Spleen (tissue), 11 donors: ENCODE data around the gene SLAMF6. TPM values are rescaled to one million over a fixed set of nuclear protein-coding genes. Genes with fewer than 3 reads are reported as not detected.

Source experiments
- DNase-seq: peaks from one replicate; pipeline ENCODE4 v3.0.0-alpha.2; 2020
- H3K27ac ChIP-seq, 8 donors: fragments of 200-600 bp; sonication (generic) in 7 of 8; 1 replicate in 4 of 8; 2 replicates in 4 of 8; pipeline versions ENCODE4 v1.5.0 to v1.8.0; 2016 to 2021; ENCODE audit warnings: inconsistent platforms in 4 of 8, mild to moderate bottlenecking in 4 of 8, moderate library complexity in 1 of 8
- H3K27me3 ChIP-seq, 7 donors: fragments of 200-600 bp; sonication (generic) in 6 of 7; replicated peaks in 1 of 7; 1 replicate in 4 of 7; 2 replicates in 3 of 7; pipeline versions ENCODE4 v1.5.0 to v1.8.0; 2016 to 2021; ENCODE audit warnings: inconsistent platforms in 3 of 7, mild to moderate bottlenecking in 1 of 7
- H3K36me3 ChIP-seq, 6 donors: fragments of 200-600 bp; sonication (generic) in 5 of 6; 1 replicate in 4 of 6; 2 replicates in 2 of 6; pipeline versions ENCODE4 v1.5.0 to v1.8.0; 2016 to 2021; ENCODE audit warnings: inconsistent platforms in 2 of 6
- H3K4me1 ChIP-seq, 6 donors: fragments of 200-600 bp; sonication (generic) in 5 of 6; 1 replicate in 3 of 6; 2 replicates in 3 of 6; pipeline versions ENCODE4 v1.5.0 to v1.8.0; 2016 to 2021; ENCODE audit warnings: inconsistent platforms in 3 of 6
- H3K4me3 ChIP-seq, 8 donors: fragments of 200-600 bp; sonication (generic) in 7 of 8; 1 replicate in 4 of 8; 2 replicates in 4 of 8; pipeline versions ENCODE4 v1.5.0 to v1.8.0; 2016 to 2021; ENCODE audit warnings: inconsistent platforms in 4 of 8, mild to moderate bottlenecking in 4 of 8, moderate library complexity in 2 of 8
- H3K9me3 ChIP-seq, 8 donors: fragments of 200-600 bp; sonication (generic) in 7 of 8; 1 replicate in 4 of 8; 2 replicates in 4 of 8; pipeline versions ENCODE4 v1.5.0 to v1.8.0; 2016 to 2021; ENCODE audit warnings: inconsistent platforms in 4 of 8
- CTCF ChIP-seq, 11 experiments: fragments of 200-600 bp in 7 of 11; fragments of 450-650 bp in 4 of 11; sonication (generic) in 4 of 11; IDR thresholded peaks in 8 of 11; conservative IDR thresholded peaks in 3 of 11; 1 replicate in 7 of 11; 2 replicates in 4 of 11; pipeline versions ENCODE4 v1.4.0 to v1.8.0; 2016 to 2021; ENCODE audit warnings: antibody characterized with exemption in 11 of 11, inconsistent platforms in 4 of 11, mild to moderate bottlenecking in 1 of 11
- POLR2A ChIP-seq, 3 donors: fragments of 450-650 bp; IDR thresholded peaks; one replicate each; pipeline ENCODE4 v1.5.1; 2017; ENCODE audit warnings: antibody characterized with exemption in 3 of 3, mild to moderate bottlenecking in 1 of 3
- POLR2AphosphoS5 ChIP-seq, 3 donors: sonication (generic); formaldehyde crosslinking; IDR thresholded peaks; one replicate each; pipeline ENCODE4 v1.5.1; 2017; ENCODE audit warnings: antibody characterized with exemption in 3 of 3
- WGBS, 5 donors: extraction: QIAGEN DNeasy Blood & Tissue Kit in 3 of 5; methylation state at CpG; one replicate each; pipeline versions ENCODE4 v1.1.5 to v1.1.7; 2013 to 2018; 5-methylcytosine and 5-hydroxymethylcytosine counted together
- intact Hi-C: fragments of 100-400 bp; cut with DNase I; formaldehyde crosslinking; loops from one replicate; pipeline ENCODE4 v1.15.0; 2023; ENCODE audit warnings: low total_unique reads
- polyA plus RNA-seq, 3 donors: library from polyadenylated mRNA; stranded (reverse); fragments of 200-250 nt; gene quantifications; one replicate each; pipeline ENCODE4 v1.2.1, GENCODE V29; 2013
- total RNA-seq, 7 donors: library from RNA; depleted of rRNA in 3 of 7; stranded (reverse); fragments of >200 nt in 3 of 7; fragmentation: NEBNext Ultra II Directional in 4 of 7; extraction: Animal tissue kit (Norgen Biotek cat#: 25700) in 4 of 7; gene quantifications; one replicate each; pipeline versions ENCODE4 v1.1.0 to v1.2.1, GENCODE V29; 2016 to 2021
- donor health status: healthy with polysubstance abuse.
- donor health status: DM: no; HTN: no; CAD: no; lungs with moderate emphysema.
- donor health status: DM: no; HTN: no; CAD: no.
- donor health status: Bipolar disorder and iron deficiency.
- donor health status: healthy.
- donor health status: DM: no; HTN: no; CAD: no.
- donor health status: DM: yes; HTN: yes; CAD: no.

The SLAMF6 gene
- total and polyA plus RNA-seq, 10 donors, result 21.5 to 52.4 (median 36.1) TPM

GRCh38 chr1:160446945-160447600, 76.0 kb downstream of the SLAMF6 start:
- Histone ChIP-seq H3K27ac (peak overlapping the region in 2 of 8 donors; percentile 8 to 25), H3K4me1 (peaks cover 0 to 48% (median 18%) of the 10 kb centered on the region in 6 donors), H3K4me3 (no peak overlapping the region), H3K27me3 (no peaks in the 10 kb centered on the region), H3K9me3 (no peaks in the 10 kb centered on the region), H3K36me3 (no peaks in the 10 kb centered on the region)
- no peak for DNase-seq
- TF ChIP-seq CTCF (IDR thresholded peaks at IDR 0.05 in 8 of 11, conservative IDR thresholded peaks at IDR 0.05 in 3 of 11), result no peak
- no peak for TF ChIP-seq POLR2AphosphoS5 (IDR thresholded peaks at IDR 0.05)
- no peak for TF ChIP-seq POLR2A (IDR thresholded peaks at IDR 0.05)
- intact Hi-C loops, result no loop called here
- WGBS, 5 donors, result 32 to 40% (median 32%) methylated on average over 8 of the region's 8 CpGs

- intact Hi-C loops, result no loop called here
- 51 to 76% (median 73%) methylated on average over 2 of the region's 2 CpGs for WGBS, 5 donors
- TF ChIP-seq POLR2AphosphoS5 (IDR thresholded peaks at IDR 0.05) (no peak), CTCF (IDR thresholded peaks at IDR 0.05 in 8 of 11, conservative IDR thresholded peaks at IDR 0.05 in 3 of 11) (no peak), POLR2A (IDR thresholded peaks at IDR 0.05) (no peak)
- Histone ChIP-seq H3K4me1 (peaks cover 0 to 40% (median 24%) of the 10 kb centered on the region in 6 donors), H3K36me3 (no peaks in the 10 kb centered on the region), H3K9me3 (no peaks in the 10 kb centered on the region), H3K27ac (no peak overlapping the region), H3K27me3 (no peaks in the 10 kb centered on the region), H3K4me3 (no peak overlapping the region)
- DNase-seq, result no peak
These were observed 83.3 kb downstream of the SLAMF6 start for GRCh38 chr1:160439718-160440117.

- TF ChIP-seq POLR2AphosphoS5 (IDR thresholded peaks at IDR 0.05) (no peak), POLR2A (IDR thresholded peaks at IDR 0.05) (no peak), CTCF (IDR thresholded peaks at IDR 0.05 in 8 of 11, conservative IDR thresholded peaks at IDR 0.05 in 3 of 11) (no peak)
- Histone ChIP-seq H3K27ac (peak overlapping the region in 4 of 8 donors; percentile 78 to 91 (median 80)), H3K27me3 (no peaks in the 10 kb centered on the region), H3K9me3 (peaks cover 0 to 7% (median 0%) of the 10 kb centered on the region in 8 donors), H3K36me3 (no peaks in the 10 kb centered on the region), H3K4me3 (no peak overlapping the region), H3K4me1 (peaks cover 0 to 36% (median 23%) of the 10 kb centered on the region in 6 donors)
- intact Hi-C loops, result no loop called here
- WGBS, 5 donors, result 87 to 98% (median 94%) methylated on average over 2 of the region's 2 CpGs
- no peak for DNase-seq
These were observed 84.1 kb downstream of the SLAMF6 start for GRCh38 chr1:160438935-160439334.

GRCh38 chr1:160438317-160438918, 84.6 kb downstream of the SLAMF6 start:
- peaks cover 0 to 33% (median 20%) of the 10 kb centered on the region in 6 donors for H3K4me1 ChIP-seq
- H3K4me3 ChIP-seq, result peak overlapping the region in 2 of 8 donors; percentile 12 to 54
- H3K9me3 ChIP-seq, result peaks cover 0 to 7% (median 0%) of the 10 kb centered on the region in 8 donors
- H3K36me3 ChIP-seq, result no peaks in the 10 kb centered on the region
- H3K27ac ChIP-seq, result peak overlapping the region; percentile 61 to 91 (median 78)
- no peaks in the 10 kb centered on the region for H3K27me3 ChIP-seq
- intact Hi-C loops, result no loop called here
- no peak for DNase-seq
- TF ChIP-seq POLR2A (IDR thresholded peaks at IDR 0.05), result no peak
- no peak for TF ChIP-seq CTCF (IDR thresholded peaks at IDR 0.05 in 8 of 11, conservative IDR thresholded peaks at IDR 0.05 in 3 of 11)
- TF ChIP-seq POLR2AphosphoS5 (IDR thresholded peaks at IDR 0.05), result no peak
- WGBS, 5 donors, result 70 to 83% (median 79%) methylated on average over 4 of the region's 4 CpGs
